Activated CD8-positive, alpha-beta T cell treated with anti-CD3 and anti-CD28 coated beads for 36 hours (primary cell): ENCODE results near the gene REN. TPM values are rescaled to one million over a fixed set of nuclear protein-coding genes. Genes with fewer than 3 reads are reported as not detected.

Source experiments
- ATAC-seq: fragments of 200-7000 bp; cut with Tn5 transposase; one replicate; pipeline ENCODE4 v1.10.0; 2021; ENCODE audit warnings: mild to moderate bottlenecking, moderate library complexity
- CTCF ChIA-PET: fragments of 350-600 bp; sonication (Branson Sonifier 250); formaldehyde crosslinking; loops from one replicate; lab custom pipeline; 2021; ENCODE audit warnings: antibody characterized with exemption; lab: Charles Lee
- POLR2A ChIA-PET: fragments of 350-600 bp; sonication (Branson Sonifier 250); formaldehyde crosslinking; loops from one replicate; lab custom pipeline; 2021; ENCODE audit warnings: antibody characterized with exemption; lab: Charles Lee
- DNase-seq: peaks from one replicate; pipeline ENCODE4 v3.0.0-alpha.2; 2020
- H3K27ac Mint-ChIP-seq: one replicate; pipeline ENCODE4 v1.8.0; 2021; ENCODE audit warnings: mild to moderate bottlenecking, mixed read lengths
- H3K27me3 Mint-ChIP-seq: one replicate; pipeline ENCODE4 v1.8.0; 2021; ENCODE audit warnings: mixed read lengths
- H3K36me3 Mint-ChIP-seq: one replicate; pipeline ENCODE4 v1.8.0; 2021; ENCODE audit warnings: low read depth, mixed read lengths
- H3K4me1 Mint-ChIP-seq: one replicate; pipeline ENCODE4 v1.8.0; 2021; ENCODE audit warnings: low read depth, mixed read lengths
- H3K4me3 Mint-ChIP-seq: one replicate; pipeline ENCODE4 v1.8.0; 2021; ENCODE audit warnings: mild to moderate bottlenecking, moderate library complexity, mixed read lengths
- H3K9me3 Mint-ChIP-seq: one replicate; pipeline ENCODE4 v1.8.0; 2021; ENCODE audit warnings: mixed read lengths
- CTCF ChIP-seq: fragments of 200-600 bp; IDR thresholded peaks from one replicate; pipeline ENCODE4 v1.8.0; 2022; ENCODE audit warnings: antibody characterized with exemption, mild to moderate bottlenecking
- intact Hi-C: fragments of 100-400 bp; cut with micrococcal nuclease; formaldehyde crosslinking; loops from one replicate; pipeline ENCODE4 v1.10.0; 2022
- total RNA-seq, 2 experiments: library from RNA; stranded (reverse); gene quantifications; one replicate each; pipeline ENCODE4 v1.2.3, GENCODE V29; 2021

The REN gene
- total RNA-seq, 2 experiments from 2014 or later: not detected

GRCh38 chr1:204172404-204173029 lies 6.4 kb upstream of the REN start:
- ChIA-PET POLR2A (interaction anchor here (1.4 kb wide), 1 partner anchor 17 kb away, joined by 3 read pairs; no protein-coding TSS in a partner anchor), CTCF (interaction anchor here (1.7 to 6.9 kb wide), 2 partner anchors 10 to 34 kb away, joined by 7 to 36 read pairs; no protein-coding TSS in a partner anchor)
- peaks cover 33% of the 10 kb centered on the region for H3K9me3 Mint-ChIP-seq
- ATAC-seq: no peak
- peaks cover 3% of the 10 kb centered on the region for H3K36me3 Mint-ChIP-seq
- no peak overlapping the region for H3K4me3 Mint-ChIP-seq
- H3K4me1 Mint-ChIP-seq: no peaks in the 10 kb centered on the region
- no peak overlapping the region for H3K27ac Mint-ChIP-seq
- H3K27me3 Mint-ChIP-seq: peaks cover 4% of the 10 kb centered on the region
- intact Hi-C loops: no loop called here
- no peak for DNase-seq
- no peak for TF ChIP-seq CTCF

DNA sequence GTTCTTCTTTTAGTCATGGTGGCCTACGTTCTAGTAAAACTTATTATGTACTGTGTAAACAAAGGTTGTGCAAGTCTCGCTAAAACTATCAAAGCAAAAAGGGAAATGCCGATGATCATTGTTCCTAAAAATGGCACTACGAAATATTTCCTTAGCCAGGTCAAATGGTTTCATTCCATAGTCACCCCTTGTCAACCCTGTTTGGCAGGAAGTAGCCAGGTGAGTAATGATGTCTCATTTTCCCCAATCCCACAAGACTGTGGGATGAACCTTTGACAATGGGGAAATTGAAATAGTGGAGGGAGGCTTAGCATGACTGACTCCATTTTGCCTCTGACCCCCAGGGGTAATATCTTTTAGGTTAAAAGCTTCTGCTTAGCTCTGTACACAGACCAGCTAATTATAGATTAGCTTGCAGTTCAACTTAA lies 5.6 kb upstream of the REN start:
- ChIA-PET CTCF (interaction anchor here (1.7 to 6.9 kb wide), 2 partner anchors 9 to 35 kb away, joined by 7 to 36 read pairs; no protein-coding TSS in a partner anchor), POLR2A (interaction anchor here (0.7 kb wide), 1 partner anchor 201 kb away, joined by 3 read pairs; no protein-coding TSS in a partner anchor)
- Mint-ChIP-seq H3K27me3 (peaks cover 6% of the 10 kb centered on the region), H3K27ac (no peak overlapping the region), H3K36me3 (peaks cover 3% of the 10 kb centered on the region), H3K4me1 (no peaks in the 10 kb centered on the region), H3K9me3 (peaks cover 35% of the 10 kb centered on the region), H3K4me3 (no peak overlapping the region)
- DNase-seq (no peak), ATAC-seq (no peak)
- intact Hi-C loops: no loop called here
- TF ChIP-seq CTCF: no peak

- no peak overlapping the region for H3K4me3 Mint-ChIP-seq
- CTCF ChIA-PET: interaction anchor here (1.6 kb wide), 1 partner anchor 37 kb away, joined by 4 read pairs; no protein-coding TSS in a partner anchor
Measured at GRCh38 chr1:204170494-204171155, 4.5 kb upstream of the REN start.

DNA sequence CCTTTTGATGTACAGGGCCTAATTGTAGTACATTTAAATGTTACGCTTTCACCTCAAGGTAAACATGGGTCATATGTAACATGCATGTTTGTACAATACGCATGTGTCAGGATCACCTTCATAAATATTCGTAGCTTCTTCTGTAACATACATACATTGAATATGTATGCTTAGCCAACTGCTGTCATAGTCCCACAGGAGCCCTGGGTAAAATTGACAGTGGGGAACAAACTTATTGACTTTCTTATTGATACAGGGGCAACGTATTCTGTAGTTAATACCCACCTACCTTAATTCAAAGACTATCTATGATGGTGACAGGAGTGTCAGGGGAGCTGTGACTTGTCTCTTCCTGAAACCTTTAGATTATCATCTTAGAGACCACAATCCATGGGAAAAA lies 3.7 kb upstream of the REN start:
- no peaks in the 10 kb centered on the region for H3K4me1 Mint-ChIP-seq
- POLR2A ChIA-PET: no interaction called here
- intact Hi-C loops: no loop called here

More at GRCh38 chr1:204170494-204171155, 4.5 kb upstream of the REN start:
- ATAC-seq (no peak), DNase-seq (no peak)
- Mint-ChIP-seq H3K27ac (no peak overlapping the region), H3K4me1 (no peaks in the 10 kb centered on the region), H3K9me3 (peaks cover 35% of the 10 kb centered on the region), H3K27me3 (peaks cover 6% of the 10 kb centered on the region), H3K36me3 (peaks cover 3% of the 10 kb centered on the region)
- POLR2A ChIA-PET: no interaction called here
- intact Hi-C loops: no loop called here
- TF ChIP-seq CTCF: no peak

More for the DNA sequence above, 3.7 kb upstream of the REN start:
- H3K9me3 Mint-ChIP-seq: peaks cover 35% of the 10 kb centered on the region
- H3K27ac Mint-ChIP-seq: no peak overlapping the region
- no peak for DNase-seq
- CTCF ChIA-PET: interaction anchor here (0.8 to 9.3 kb wide), 3 partner anchors 36 to 228 kb away, joined by 4 to 81 read pairs (median 4); no protein-coding TSS in a partner anchor
- H3K4me3 Mint-ChIP-seq: no peak overlapping the region
- peaks cover 3% of the 10 kb centered on the region for H3K36me3 Mint-ChIP-seq
- TF ChIP-seq CTCF: no peak
- H3K27me3 Mint-ChIP-seq: peaks cover 6% of the 10 kb centered on the region
- no peak for ATAC-seq
